Sigmoid colon (tissue), 7 donors: ENCODE measurements around the gene DOCK1. TPM values are rescaled to one million over a fixed set of nuclear protein-coding genes. Genes with fewer than 3 reads are reported as not detected.

Experiments
- DNase-seq: peaks from one replicate; pipeline ENCODE4 v3.0.0-alpha.2; 2019
- H3K27ac ChIP-seq, 4 donors: fragments of 200-600 bp; sonication (generic); one replicate each; pipeline ENCODE4 v1.5.1; 2016 to 2019; ENCODE audit warnings: mild to moderate bottlenecking in 1 of 4
- H3K27me3 ChIP-seq, 3 donors: fragments of 200-600 bp; sonication (generic); one replicate each; pipeline ENCODE4 v1.5.1; 2019; ENCODE audit warnings: mild to moderate bottlenecking in 1 of 3
- H3K36me3 ChIP-seq, 4 donors: fragments of 200-600 bp; sonication (generic); one replicate each; pipeline ENCODE4 v1.5.1; 2016 to 2019
- H3K4me1 ChIP-seq, 4 donors: fragments of 200-600 bp; sonication (generic); one replicate each; pipeline ENCODE4 v1.5.1; 2017 to 2019
- H3K4me3 ChIP-seq, 4 donors: fragments of 200-600 bp; sonication (generic); one replicate each; pipeline ENCODE4 v1.5.1; 2017 to 2019; ENCODE audit warnings: mild to moderate bottlenecking in 2 of 4, moderate library complexity in 1 of 4
- H3K9me3 ChIP-seq, 4 donors: fragments of 200-600 bp in 3 of 4; sonication (generic) in 3 of 4; one replicate each; pipeline versions ENCODE4 v1.5.1 to v1.6.1; 2013 to 2019
- EP300 ChIP-seq, 4 donors: sonication (generic); formaldehyde crosslinking; IDR thresholded peaks; one replicate each; pipeline ENCODE4 v1.6.1; 2017; ENCODE audit warnings: antibody characterized with exemption in 4 of 4
- POLR2A ChIP-seq, 2 donors: fragments of 450-650 bp; IDR thresholded peaks; one replicate each; pipeline ENCODE4 v1.6.1; 2016; ENCODE audit warnings: antibody characterized with exemption in 2 of 2, mild to moderate bottlenecking in 2 of 2, moderate library complexity in 2 of 2
- POLR2AphosphoS5 ChIP-seq, 4 donors: sonication (generic); formaldehyde crosslinking; IDR thresholded peaks; one replicate each; pipeline ENCODE4 v1.6.1; 2017; ENCODE audit warnings: antibody characterized with exemption in 4 of 4
- WGBS, 2 donors: extraction: QIAGEN DNeasy Blood & Tissue Kit; methylation state at CpG; one replicate each; pipeline ENCODE4 v1.1.7; 2013; 5-methylcytosine and 5-hydroxymethylcytosine counted together
- intact Hi-C: fragments of 100-400 bp; cut with DNase I; formaldehyde crosslinking; loops from one replicate; pipeline ENCODE4 v1.15.1; 2023
- polyA plus RNA-seq, 3 donors: library from polyadenylated mRNA; stranded (reverse); fragments of 200-250 nt; gene quantifications; one replicate each; pipeline ENCODE4 v1.2.3, GENCODE V29; 2013
- total RNA-seq, 4 donors: library from RNA; depleted of rRNA; stranded (reverse); fragments of >200 nt; gene quantifications; one replicate each; pipeline ENCODE4 v1.1.0, GENCODE V29; 2016
- TF ChIP-seq, protein P1 (sequence below), 4 experiments: fragments of 450-650 bp in 3 of 4; fragments of 200-600 bp in 1 of 4; IDR thresholded peaks; one replicate each; pipeline ENCODE4 v1.5.1; 2016 to 2019; ENCODE audit warnings: antibody characterized with exemption in 4 of 4, mild to moderate bottlenecking in 3 of 4, moderate library complexity in 2 of 4
- donor health status: healthy with polysubstance abuse.
- donor health status: Bipolar disorder and iron deficiency.
- donor health status: healthy.

DOCK1 gene
- total and polyA plus RNA-seq, 7 donors = 15.0 to 53.7 (median 40.2) TPM

DNA sequence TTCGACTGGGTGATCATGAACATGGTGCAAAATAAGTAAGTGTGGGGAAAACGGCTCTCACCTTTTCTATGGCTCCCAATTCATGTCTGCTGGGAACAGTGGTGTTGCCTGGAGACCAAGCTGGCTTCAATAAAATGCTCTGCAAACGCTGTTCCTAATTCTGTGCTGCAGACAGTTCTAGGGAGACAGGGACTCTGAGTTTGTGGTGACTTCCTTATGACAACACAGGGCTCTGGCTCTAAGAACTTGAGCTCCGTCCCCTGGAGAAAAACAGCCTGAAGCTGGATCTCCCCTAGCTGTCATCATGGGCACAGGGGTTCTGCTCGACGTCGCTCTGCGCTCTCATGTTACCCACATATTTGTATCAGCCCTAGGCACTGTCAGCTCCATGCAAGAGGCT, 352.2 kb downstream of the DOCK1 start:
- intact Hi-C loops = no loop called here
- H3K36me3 ChIP-seq = peaks cover 8 to 33% (median 14%) of the 10 kb centered on the region in 4 donors
- H3K27ac ChIP-seq = no peak overlapping the region
- DNase-seq = no peak
- no peaks in the 10 kb centered on the region for H3K9me3 ChIP-seq
- no peaks in the 10 kb centered on the region for H3K4me1 ChIP-seq
- no peaks in the 10 kb centered on the region for H3K27me3 ChIP-seq
- no peak overlapping the region for H3K4me3 ChIP-seq
- TF ChIP-seq, protein P1, sequence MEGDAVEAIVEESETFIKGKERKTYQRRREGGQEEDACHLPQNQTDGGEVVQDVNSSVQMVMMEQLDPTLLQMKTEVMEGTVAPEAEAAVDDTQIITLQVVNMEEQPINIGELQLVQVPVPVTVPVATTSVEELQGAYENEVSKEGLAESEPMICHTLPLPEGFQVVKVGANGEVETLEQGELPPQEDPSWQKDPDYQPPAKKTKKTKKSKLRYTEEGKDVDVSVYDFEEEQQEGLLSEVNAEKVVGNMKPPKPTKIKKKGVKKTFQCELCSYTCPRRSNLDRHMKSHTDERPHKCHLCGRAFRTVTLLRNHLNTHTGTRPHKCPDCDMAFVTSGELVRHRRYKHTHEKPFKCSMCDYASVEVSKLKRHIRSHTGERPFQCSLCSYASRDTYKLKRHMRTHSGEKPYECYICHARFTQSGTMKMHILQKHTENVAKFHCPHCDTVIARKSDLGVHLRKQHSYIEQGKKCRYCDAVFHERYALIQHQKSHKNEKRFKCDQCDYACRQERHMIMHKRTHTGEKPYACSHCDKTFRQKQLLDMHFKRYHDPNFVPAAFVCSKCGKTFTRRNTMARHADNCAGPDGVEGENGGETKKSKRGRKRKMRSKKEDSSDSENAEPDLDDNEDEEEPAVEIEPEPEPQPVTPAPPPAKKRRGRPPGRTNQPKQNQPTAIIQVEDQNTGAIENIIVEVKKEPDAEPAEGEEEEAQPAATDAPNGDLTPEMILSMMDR (IDR thresholded peaks at IDR 0.05) = no peak
- TF ChIP-seq POLR2AphosphoS5 (IDR thresholded peaks at IDR 0.05) (no peak), EP300 (IDR thresholded peaks at IDR 0.05) (no peak)
- 75 to 83% methylated on average over 8 of the region's 8 CpGs for WGBS, 2 donors

DNA sequence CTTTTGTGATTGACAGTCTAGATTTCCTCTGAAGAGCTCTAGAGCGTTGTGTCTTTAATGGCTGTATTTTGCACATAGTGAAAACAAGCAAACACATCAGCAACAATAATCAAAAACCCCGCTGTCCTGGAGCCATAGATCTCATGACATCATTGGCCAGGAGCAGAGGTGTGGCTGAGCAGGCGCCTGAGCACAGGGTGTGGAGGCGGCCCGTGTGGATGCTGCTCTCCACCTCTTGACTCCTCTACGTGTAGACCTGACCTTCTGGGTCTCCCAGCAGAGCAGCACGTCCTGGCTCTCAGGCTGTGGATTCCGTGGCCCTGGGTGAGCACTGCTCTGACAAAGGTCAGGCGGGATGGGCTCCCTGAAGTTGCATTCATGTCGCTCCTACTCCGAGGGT, 354.1 kb downstream of the DOCK1 start:
- H3K27ac ChIP-seq = no peak overlapping the region
- TF ChIP-seq POLR2AphosphoS5 (IDR thresholded peaks at IDR 0.05) = no peak
- TF ChIP-seq EP300 (IDR thresholded peaks at IDR 0.05) = no peak
- no peak for TF ChIP-seq POLR2A (IDR thresholded peaks at IDR 0.05)
- TF ChIP-seq, protein P1 (IDR thresholded peaks at IDR 0.05) = no peak
- H3K4me1 ChIP-seq = no peaks in the 10 kb centered on the region
- peaks cover 8 to 33% (median 14%) of the 10 kb centered on the region in 4 donors for H3K36me3 ChIP-seq
- DNase-seq = no peak
- no peak overlapping the region for H3K4me3 ChIP-seq
- no peaks in the 10 kb centered on the region for H3K27me3 ChIP-seq
- no peaks in the 10 kb centered on the region for H3K9me3 ChIP-seq
- intact Hi-C loops = no loop called here
- 92 to 94% methylated on average over 11 of the region's 11 CpGs for WGBS, 2 donors

- no peaks in the 10 kb centered on the region for H3K4me1 ChIP-seq
- DNase-seq = no peak
- no peak overlapping the region for H3K4me3 ChIP-seq
- peaks cover 8 to 27% (median 13%) of the 10 kb centered on the region in 4 donors for H3K36me3 ChIP-seq
- H3K9me3 ChIP-seq = no peaks in the 10 kb centered on the region
- 91 to 93% methylated on average over 7 of the region's 7 CpGs for WGBS, 2 donors
- no peaks in the 10 kb centered on the region for H3K27me3 ChIP-seq
- no peak overlapping the region for H3K27ac ChIP-seq
- intact Hi-C loops = no loop called here
- TF ChIP-seq, protein P1 (IDR thresholded peaks at IDR 0.05) = no peak
- TF ChIP-seq EP300 (IDR thresholded peaks at IDR 0.05) (no peak), POLR2AphosphoS5 (IDR thresholded peaks at IDR 0.05) (no peak), POLR2A (IDR thresholded peaks at IDR 0.05) (no peak)
Observed at GRCh38 chr10:127262606-127263005, 357.4 kb downstream of the DOCK1 start.

GRCh38 chr10:127265288-127265687, 360.1 kb downstream of the DOCK1 start:
- intact Hi-C loops = no loop called here
- no peak for DNase-seq
- peaks cover 0 to 1% (median 0%) of the 10 kb centered on the region in 4 donors for H3K36me3 ChIP-seq
- no peaks in the 10 kb centered on the region for H3K4me1 ChIP-seq
- H3K9me3 ChIP-seq = no peaks in the 10 kb centered on the region
- no peak overlapping the region for H3K4me3 ChIP-seq
- no peak overlapping the region for H3K27ac ChIP-seq
- no peaks in the 10 kb centered on the region for H3K27me3 ChIP-seq
- TF ChIP-seq POLR2A (IDR thresholded peaks at IDR 0.05) = no peak
- no peak for TF ChIP-seq EP300 (IDR thresholded peaks at IDR 0.05)
- TF ChIP-seq, protein P1 (IDR thresholded peaks at IDR 0.05) = no peak
- 83 to 89% methylated on average over 3 of the region's 3 CpGs for WGBS, 2 donors

- TF ChIP-seq, protein P1 (IDR thresholded peaks at IDR 0.05) = no peak
- TF ChIP-seq POLR2A (IDR thresholded peaks at IDR 0.05) = no peak
- no peak for TF ChIP-seq POLR2AphosphoS5 (IDR thresholded peaks at IDR 0.05)
- TF ChIP-seq EP300 (IDR thresholded peaks at IDR 0.05) = no peak
- DNase-seq = no peak
- WGBS, 2 donors = 94 to 98% methylated on average over 2 of the region's 2 CpGs
- no peaks in the 10 kb centered on the region for H3K27me3 ChIP-seq
- H3K36me3 ChIP-seq = no peaks in the 10 kb centered on the region
- intact Hi-C loops = no loop called here
- H3K4me1 ChIP-seq = no peaks in the 10 kb centered on the region
- no peaks in the 10 kb centered on the region for H3K9me3 ChIP-seq
- no peak overlapping the region for H3K27ac ChIP-seq
- no peak overlapping the region for H3K4me3 ChIP-seq
Observed at GRCh38 chr10:127266431-127266830, 361.2 kb downstream of the DOCK1 start.
